Ishikawa (cell line): ENCODE data around the gene VWA1.

Experiments
- CEBPB ChIP-seq: IDR thresholded peaks from 2 replicates; pipeline ENCODE4 v1.6.1; 2012
- CREB1 ChIP-seq: IDR thresholded peaks from 2 replicates; pipeline ENCODE4 v1.6.1; 2012; ENCODE audit warnings: low read depth
- EGR1 ChIP-seq: IDR thresholded peaks from 2 replicates; pipeline ENCODE4 v1.6.1; 2012
- EP300 ChIP-seq: IDR thresholded peaks from 2 replicates; pipeline ENCODE4 v1.6.1; 2012; ENCODE audit warnings: borderline replicate concordance
- FOXM1 ChIP-seq: IDR thresholded peaks from 2 replicates; pipeline ENCODE4 v1.6.1; 2012; ENCODE audit warnings: low read depth, borderline replicate concordance
- NFIC ChIP-seq: IDR thresholded peaks from 2 replicates; pipeline ENCODE4 v1.6.1; 2012
- RAD21 ChIP-seq: IDR thresholded peaks from 2 replicates; pipeline ENCODE4 v1.6.1; 2012; ENCODE audit warnings: low read depth
- TAF1 ChIP-seq: IDR thresholded peaks from 2 replicates; pipeline ENCODE4 v1.6.1; 2012; ENCODE audit warnings: low read depth, mild to moderate bottlenecking
- TCF12 ChIP-seq: IDR thresholded peaks from 2 replicates; pipeline ENCODE4 v1.6.1; 2012; ENCODE audit warnings: low read depth
- TEAD4 ChIP-seq: IDR thresholded peaks from 2 replicates; pipeline ENCODE4 v1.6.1; 2012
- USF1 ChIP-seq: IDR thresholded peaks from 2 replicates; pipeline ENCODE4 v1.6.1; 2012
- YY1 ChIP-seq: IDR thresholded peaks from 2 replicates; pipeline ENCODE4 v1.6.1; 2012; ENCODE audit warnings: low read depth
- ZBTB7A ChIP-seq: IDR thresholded peaks from 2 replicates; pipeline ENCODE4 v1.6.1; 2012; ENCODE audit warnings: low read depth
- TF ChIP-seq, protein P1 (sequence below): IDR thresholded peaks from 2 replicates; pipeline ENCODE4 v1.6.1; 2012
- TF ChIP-seq, protein P2 (sequence below): IDR thresholded peaks from 2 replicates; pipeline ENCODE4 v1.6.1; 2012; ENCODE audit warnings: low read depth, mild to moderate bottlenecking

VWA1 gene

GRCh38 chr1:1418464-1419362 lies 16.8 kb upstream of the VWA1 start:
- TF ChIP-seq, protein P1, sequence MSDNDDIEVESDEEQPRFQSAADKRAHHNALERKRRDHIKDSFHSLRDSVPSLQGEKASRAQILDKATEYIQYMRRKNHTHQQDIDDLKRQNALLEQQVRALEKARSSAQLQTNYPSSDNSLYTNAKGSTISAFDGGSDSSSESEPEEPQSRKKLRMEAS, result no peak
- TF ChIP-seq EGR1 (no peak), ZBTB7A (no peak), YY1 (no peak), CEBPB (no peak), TEAD4 (no peak), CREB1 (no peak), EP300 (no peak), NFIC (no peak), USF1 (no peak), RAD21 (no peak), FOXM1 (no peak), TAF1 (no peak), TCF12 (no peak)
- TF ChIP-seq, protein P2, sequence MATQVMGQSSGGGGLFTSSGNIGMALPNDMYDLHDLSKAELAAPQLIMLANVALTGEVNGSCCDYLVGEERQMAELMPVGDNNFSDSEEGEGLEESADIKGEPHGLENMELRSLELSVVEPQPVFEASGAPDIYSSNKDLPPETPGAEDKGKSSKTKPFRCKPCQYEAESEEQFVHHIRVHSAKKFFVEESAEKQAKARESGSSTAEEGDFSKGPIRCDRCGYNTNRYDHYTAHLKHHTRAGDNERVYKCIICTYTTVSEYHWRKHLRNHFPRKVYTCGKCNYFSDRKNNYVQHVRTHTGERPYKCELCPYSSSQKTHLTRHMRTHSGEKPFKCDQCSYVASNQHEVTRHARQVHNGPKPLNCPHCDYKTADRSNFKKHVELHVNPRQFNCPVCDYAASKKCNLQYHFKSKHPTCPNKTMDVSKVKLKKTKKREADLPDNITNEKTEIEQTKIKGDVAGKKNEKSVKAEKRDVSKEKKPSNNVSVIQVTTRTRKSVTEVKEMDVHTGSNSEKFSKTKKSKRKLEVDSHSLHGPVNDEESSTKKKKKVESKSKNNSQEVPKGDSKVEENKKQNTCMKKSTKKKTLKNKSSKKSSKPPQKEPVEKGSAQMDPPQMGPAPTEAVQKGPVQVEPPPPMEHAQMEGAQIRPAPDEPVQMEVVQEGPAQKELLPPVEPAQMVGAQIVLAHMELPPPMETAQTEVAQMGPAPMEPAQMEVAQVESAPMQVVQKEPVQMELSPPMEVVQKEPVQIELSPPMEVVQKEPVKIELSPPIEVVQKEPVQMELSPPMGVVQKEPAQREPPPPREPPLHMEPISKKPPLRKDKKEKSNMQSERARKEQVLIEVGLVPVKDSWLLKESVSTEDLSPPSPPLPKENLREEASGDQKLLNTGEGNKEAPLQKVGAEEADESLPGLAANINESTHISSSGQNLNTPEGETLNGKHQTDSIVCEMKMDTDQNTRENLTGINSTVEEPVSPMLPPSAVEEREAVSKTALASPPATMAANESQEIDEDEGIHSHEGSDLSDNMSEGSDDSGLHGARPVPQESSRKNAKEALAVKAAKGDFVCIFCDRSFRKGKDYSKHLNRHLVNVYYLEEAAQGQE, result no peak

DNA sequence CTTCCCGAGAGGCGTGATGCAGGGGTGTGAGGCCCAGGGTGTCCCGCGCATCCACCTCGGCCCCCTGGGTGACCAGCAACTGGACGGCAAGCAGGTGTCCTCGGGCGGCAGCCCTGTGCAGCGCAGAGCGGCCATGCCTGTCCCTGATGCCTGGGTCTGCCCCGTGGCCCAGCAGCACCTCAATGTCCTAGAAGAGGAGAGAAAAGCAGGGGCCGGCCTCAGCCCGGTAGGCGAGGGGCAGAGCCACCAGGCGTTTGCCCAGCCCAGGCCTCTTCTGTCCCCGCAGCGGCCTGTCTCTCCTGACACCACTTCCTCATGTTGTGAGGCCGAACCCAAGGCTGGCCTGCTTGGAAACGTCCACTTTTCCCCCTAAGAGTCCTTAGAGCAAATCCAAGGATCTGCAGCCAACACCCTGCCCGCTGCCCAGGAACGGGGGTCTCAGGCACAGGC lies 16.1 kb upstream of the VWA1 start:
- TF ChIP-seq RAD21 (no peak), YY1 (no peak), EGR1 (no peak), ZBTB7A (no peak), TAF1 (no peak), TCF12 (no peak)
- TF ChIP-seq, protein P2, result no peak
- TF ChIP-seq, protein P1, result no peak

DNA sequence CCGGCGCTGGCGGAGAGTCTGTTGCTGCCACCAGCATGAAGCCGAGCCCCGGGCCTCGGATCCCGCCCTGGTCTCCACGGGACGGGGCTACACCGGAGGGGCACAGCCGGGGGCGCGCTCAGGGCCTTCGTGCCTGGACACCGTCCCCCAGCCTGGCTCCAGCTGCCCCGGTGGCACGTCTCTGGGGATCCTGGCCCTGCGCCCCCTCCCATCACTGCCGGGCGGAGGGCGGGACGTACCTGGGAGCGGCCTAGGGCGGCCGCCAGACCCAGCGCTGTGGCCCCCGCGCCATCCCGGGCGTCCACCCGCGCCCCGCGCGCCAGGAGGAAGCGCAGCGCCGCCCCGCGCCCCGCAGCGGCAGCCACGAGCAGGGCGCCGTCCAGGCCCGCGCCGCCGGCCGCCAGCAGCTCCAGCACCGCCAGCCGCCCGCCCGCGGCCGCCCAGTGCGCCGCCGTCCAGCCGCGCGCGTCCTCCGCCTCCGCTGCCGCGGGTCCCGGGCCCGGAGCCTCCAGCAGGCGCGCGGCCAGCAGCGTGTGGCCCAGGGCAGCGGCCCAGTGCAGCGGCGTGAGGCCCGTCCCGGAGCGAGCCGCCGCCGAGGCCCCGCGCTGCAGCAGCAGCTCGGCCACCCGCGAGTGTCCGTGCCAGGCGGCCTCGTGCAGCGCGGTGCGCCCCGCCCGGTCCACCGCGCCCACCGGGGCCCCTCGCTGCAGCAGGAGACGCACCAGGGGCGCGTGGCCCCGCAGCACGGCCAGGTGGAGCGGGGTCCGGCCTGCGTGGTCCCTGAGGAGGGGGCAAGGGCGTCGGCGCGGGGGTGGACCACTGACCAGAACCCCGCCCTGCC lies 15.5 kb upstream of the VWA1 start:
- TF ChIP-seq EGR1, result no peak
- TF ChIP-seq, protein P2, result no peak
- no peak for TF ChIP-seq TEAD4

DNA sequence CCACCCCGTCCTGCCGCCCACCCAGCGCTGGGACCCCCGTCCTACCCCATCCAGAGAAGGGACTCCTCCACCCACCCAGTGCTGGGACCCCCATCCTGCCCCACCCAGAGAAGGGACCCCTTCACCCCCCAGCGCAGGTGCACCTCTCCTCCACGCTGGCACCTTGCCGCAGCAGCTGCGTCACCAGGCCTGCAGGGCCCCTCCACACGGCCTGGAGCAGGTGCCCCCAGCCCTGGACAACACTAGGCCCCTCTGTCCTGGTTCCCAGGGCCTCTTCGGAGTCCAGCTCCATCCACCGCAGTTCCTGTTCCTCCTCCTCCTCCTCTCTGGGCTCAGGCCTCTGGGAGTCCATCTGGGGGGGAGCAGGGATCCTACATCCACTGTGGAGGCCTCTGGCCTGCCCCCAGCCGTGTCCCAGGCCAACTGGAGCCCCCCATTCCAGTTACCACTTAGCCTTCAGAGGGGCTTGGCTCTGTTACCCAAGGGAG lies 14.8 kb upstream of the VWA1 start:
- no peak for TF ChIP-seq CREB1
- TF ChIP-seq EP300, result no peak
- TF ChIP-seq YY1, result no peak
- no peak for TF ChIP-seq FOXM1
- TF ChIP-seq, protein P1, result no peak
- TF ChIP-seq TEAD4, result no peak
- no peak for TF ChIP-seq TCF12
- TF ChIP-seq ZBTB7A, result no peak
- TF ChIP-seq CEBPB, result no peak
- TF ChIP-seq, protein P2, result no peak
